Measurements from ENCODE around the gene AVP. TPM values are rescaled to one million over a fixed set of nuclear protein-coding genes. Genes with fewer than 3 reads are reported as not detected.
"Not testable (repeated sequence)": the region's sequence is repeated elsewhere in the genome, so short reads cannot be mapped to it uniquely, and the experiment has no call there.

Gene AVP
- total and polyA plus RNA-seq, 9 of the 15 experiments (the other 6 are each of a cell fraction or from before 2014, with no cell fraction given) = not detected

GRCh38 chr20:3117839-3118379 lies 33.4 kb upstream of the AVP start (continued):
- TF ChIP-seq, protein P1, sequence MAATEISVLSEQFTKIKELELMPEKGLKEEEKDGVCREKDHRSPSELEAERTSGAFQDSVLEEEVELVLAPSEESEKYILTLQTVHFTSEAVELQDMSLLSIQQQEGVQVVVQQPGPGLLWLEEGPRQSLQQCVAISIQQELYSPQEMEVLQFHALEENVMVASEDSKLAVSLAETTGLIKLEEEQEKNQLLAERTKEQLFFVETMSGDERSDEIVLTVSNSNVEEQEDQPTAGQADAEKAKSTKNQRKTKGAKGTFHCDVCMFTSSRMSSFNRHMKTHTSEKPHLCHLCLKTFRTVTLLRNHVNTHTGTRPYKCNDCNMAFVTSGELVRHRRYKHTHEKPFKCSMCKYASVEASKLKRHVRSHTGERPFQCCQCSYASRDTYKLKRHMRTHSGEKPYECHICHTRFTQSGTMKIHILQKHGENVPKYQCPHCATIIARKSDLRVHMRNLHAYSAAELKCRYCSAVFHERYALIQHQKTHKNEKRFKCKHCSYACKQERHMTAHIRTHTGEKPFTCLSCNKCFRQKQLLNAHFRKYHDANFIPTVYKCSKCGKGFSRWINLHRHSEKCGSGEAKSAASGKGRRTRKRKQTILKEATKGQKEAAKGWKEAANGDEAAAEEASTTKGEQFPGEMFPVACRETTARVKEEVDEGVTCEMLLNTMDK (IDR thresholded peaks at IDR 0.05; ENCODE audit: borderline replicate concordance, insufficient read depth, low read depth, low read length, poor library complexity, severe bottlenecking) = peak; percentile 22
- TF ChIP-seq HDAC2 (IDR thresholded peaks at IDR 0.05) = 0 out of 2 replicates have a peak, but pooled peaks have one; percentile 39
- TF ChIP-seq HCFC1 (IDR thresholded peaks at IDR 0.05; ENCODE audit: low read depth, low read length) = 0 out of 2 replicates have a peak, but pooled peaks have one; percentile 14
- peak in 1 of 2 experiments; percentile 68 for TF ChIP-seq KDM1A (IDR thresholded peaks at IDR 0.05)
- TF ChIP-seq, protein P2, sequence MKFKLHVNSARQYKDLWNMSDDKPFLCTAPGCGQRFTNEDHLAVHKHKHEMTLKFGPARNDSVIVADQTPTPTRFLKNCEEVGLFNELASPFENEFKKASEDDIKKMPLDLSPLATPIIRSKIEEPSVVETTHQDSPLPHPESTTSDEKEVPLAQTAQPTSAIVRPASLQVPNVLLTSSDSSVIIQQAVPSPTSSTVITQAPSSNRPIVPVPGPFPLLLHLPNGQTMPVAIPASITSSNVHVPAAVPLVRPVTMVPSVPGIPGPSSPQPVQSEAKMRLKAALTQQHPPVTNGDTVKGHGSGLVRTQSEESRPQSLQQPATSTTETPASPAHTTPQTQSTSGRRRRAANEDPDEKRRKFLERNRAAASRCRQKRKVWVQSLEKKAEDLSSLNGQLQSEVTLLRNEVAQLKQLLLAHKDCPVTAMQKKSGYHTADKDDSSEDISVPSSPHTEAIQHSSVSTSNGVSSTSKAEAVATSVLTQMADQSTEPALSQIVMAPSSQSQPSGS (CRISPR knock-in tag; IDR thresholded peaks at IDR 0.05) = peak; percentile 78; the same call in 1 of the 2 replicates
- 0 out of 2 replicates have a peak, but pooled peaks have one; percentile 11 for TF ChIP-seq EP400 (IDR thresholded peaks at IDR 0.05)
- TF ChIP-seq, protein P3, sequence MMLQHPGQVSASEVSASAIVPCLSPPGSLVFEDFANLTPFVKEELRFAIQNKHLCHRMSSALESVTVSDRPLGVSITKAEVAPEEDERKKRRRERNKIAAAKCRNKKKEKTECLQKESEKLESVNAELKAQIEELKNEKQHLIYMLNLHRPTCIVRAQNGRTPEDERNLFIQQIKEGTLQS (IDR thresholded peaks at IDR 0.05) = peak; percentile 98
- TF ChIP-seq, protein P3 (CRISPR knock-in tag; conservative IDR thresholded peaks at IDR 0.05) = peak; percentile 88; the same call in 1 of the 2 replicates
- 0 out of 2 replicates have a peak, but pooled peaks have one; percentile 44 for TF ChIP-seq NBN (IDR thresholded peaks at IDR 0.05; ENCODE audit: low read depth)
- peak; percentile 97 for TF ChIP-seq CEBPB (tag; IDR thresholded peaks at IDR 0.05)
- TF ChIP-seq CXXC5 (CRISPR knock-in tag; IDR thresholded peaks at IDR 0.05) = peak; percentile 27; the same call in 1 of the 2 replicates
- TF ChIP-seq FOXK2 (conservative IDR thresholded peaks at IDR 0.05 in 1 of 2, IDR thresholded peaks at IDR 0.05 in 1 of 2; ENCODE audit: low read depth in 2 of 2) = 0 out of 4 replicates have a peak, but pooled peaks of 1 of the 2 experiments have one; percentile 15
- peak; percentile 47; the same call in 1 of the 2 replicates for TF ChIP-seq CTBP1 (IDR thresholded peaks at IDR 0.05; ENCODE audit: borderline replicate concordance)
- TF ChIP-seq REST (IDR thresholded peaks at IDR 0.05; ENCODE audit: borderline replicate concordance) = peak; percentile 72; the same call in 1 of the 2 replicates
- TF ChIP-seq REST (CRISPR knock-in tag; IDR thresholded peaks at IDR 0.05; ENCODE audit: low read depth) = not testable (repeated sequence)

Data from K562 (cell line).